Astrocyte (in vitro differentiated cells and primary cell): ENCODE measurements around the gene GPR179. TPM values are rescaled to one million over a fixed set of nuclear protein-coding genes. Genes with fewer than 3 reads are reported as not detected.
A peak's percentile ranks its signal among the peaks of the same experiment; 100 is the strongest.

Experiments
- DNase-seq: peaks from one replicate; pipeline ENCODE4 v3.0.0-alpha.2; 2010; ENCODE audit warnings: low read depth
- FAIRE-seq: peaks from 2 replicates; lab custom pipeline; 2011; peaks lifted over from hg19 to GRCh38; lab: Jason Lieb, UNC
- H2AFZ ChIP-seq: 2 replicates; pipeline ENCODE4 v1.6.0; 2012; ENCODE audit warnings: low read depth, low read length, inconsistent platforms
- H3K27ac ChIP-seq: 2 replicates; pipeline ENCODE4 v1.5.1; 2011; ENCODE audit warnings: low read depth, low read length, inconsistent platforms
- H3K27me3 ChIP-seq: 2 replicates; pipeline ENCODE4 v1.6.0; 2011; ENCODE audit warnings: low read length, inconsistent platforms; ENCODE audit not compliant: insufficient read depth
- H3K36me3 ChIP-seq: 2 replicates; pipeline ENCODE4 v1.5.1; 2011; ENCODE audit warnings: low read length, inconsistent platforms; ENCODE audit not compliant: insufficient read depth
- H3K4me1 ChIP-seq: 2 replicates; pipeline ENCODE4 v1.5.1; 2011; ENCODE audit warnings: low read length, inconsistent platforms; ENCODE audit not compliant: insufficient read depth
- H3K4me2 ChIP-seq: 2 replicates; pipeline ENCODE4 v1.6.0; 2012; ENCODE audit warnings: low read length, inconsistent platforms
- H3K4me3 ChIP-seq: 2 replicates; pipeline ENCODE4 v1.5.1; 2011; ENCODE audit warnings: low read depth, mild to moderate bottlenecking, low read length, inconsistent platforms; ENCODE audit not compliant: insufficient read depth
- H3K79me2 ChIP-seq: 2 replicates; pipeline ENCODE4 v1.6.0; 2012; ENCODE audit warnings: mild to moderate bottlenecking, low read length, inconsistent platforms; ENCODE audit not compliant: insufficient read depth
- H3K9ac ChIP-seq: 2 replicates; pipeline ENCODE4 v1.6.0; 2012; ENCODE audit warnings: mild to moderate bottlenecking, low read length, inconsistent platforms
- H3K9me3 ChIP-seq: 2 replicates; pipeline ENCODE4 v1.5.1; 2012; ENCODE audit warnings: low read depth, mild to moderate bottlenecking, low read length, inconsistent platforms; ENCODE audit not compliant: insufficient read depth
- H4K20me1 ChIP-seq: 2 replicates; pipeline ENCODE4 v1.6.0; 2012; ENCODE audit warnings: low read length, inconsistent platforms; ENCODE audit not compliant: insufficient read depth
- H3K27ac Mint-ChIP-seq: one replicate; pipeline ENCODE4 v1.8.0; 2021; ENCODE audit warnings: mild to moderate bottlenecking, mixed read lengths; ENCODE audit not compliant: unreplicated experiment
- H3K27me3 Mint-ChIP-seq: one replicate; pipeline ENCODE4 v1.8.0; 2021; ENCODE audit warnings: low read depth, mixed read lengths; ENCODE audit not compliant: unreplicated experiment
- H3K36me3 Mint-ChIP-seq: one replicate; pipeline ENCODE4 v1.8.0; 2021; ENCODE audit warnings: low read depth, mixed read lengths; ENCODE audit not compliant: unreplicated experiment
- H3K4me1 Mint-ChIP-seq: one replicate; pipeline ENCODE4 v1.8.0; 2021; ENCODE audit warnings: low read depth, mixed read lengths; ENCODE audit not compliant: unreplicated experiment
- H3K4me3 Mint-ChIP-seq: one replicate; pipeline ENCODE4 v1.8.0; 2021; ENCODE audit warnings: mild to moderate bottlenecking, moderate library complexity, mixed read lengths; ENCODE audit not compliant: unreplicated experiment
- H3K9me3 Mint-ChIP-seq: one replicate; pipeline ENCODE4 v1.8.0; 2021; ENCODE audit warnings: mild to moderate bottlenecking, mixed read lengths; ENCODE audit not compliant: unreplicated experiment
- EZH2 ChIP-seq: IDR thresholded peaks from 2 replicates; pipeline ENCODE4 v1.6.1; 2012; ENCODE audit warnings: mild to moderate bottlenecking, low read length, inconsistent platforms; ENCODE audit not compliant: insufficient read depth
- total RNA-seq: library from RNA; stranded (reverse); gene quantifications from 2 replicates; pipeline ENCODE4 v1.2.1, GENCODE V29; 2021
- TF ChIP-seq, protein P1 (sequence below): IDR thresholded peaks from 2 replicates; pipeline ENCODE4 v1.5.1; 2011; ENCODE audit warnings: low read depth, mild to moderate bottlenecking, inconsistent platforms, low read length, moderate library complexity; ENCODE audit not compliant: insufficient read depth

Gene GPR179
- total RNA-seq, 1 donor from 2014 or later: 0.07 TPM

GRCh38 chr17:38351412-38352222 lies 7.9 kb upstream of the GPR179 start, which contains the start of gene SOCS7:
Gene SOCS7, plus strand, starts transcription at chr17:38351844. Its CDS starts 209 bp downstream, at chr17:38352053.
- no peaks in the 10 kb centered on the region for H3K27me3 ChIP-seq
- peak within 1 kb of the TSS; percentile 91 for H3K4me3 Mint-ChIP-seq
- H3K9me3 ChIP-seq: no peaks in the 10 kb centered on the region
- H3K36me3 ChIP-seq: no peaks in the 10 kb centered on the region
- H2AFZ ChIP-seq: peak within 1 kb of the TSS; percentile 95
- peaks cover 15% of the 10 kb centered on the region for H3K4me1 ChIP-seq
- no peak for FAIRE-seq
- H3K9me3 Mint-ChIP-seq: no peaks in the 10 kb centered on the region
- peak; percentile 84 for DNase-seq
- peaks cover 14% of the 10 kb centered on the region for H3K4me1 Mint-ChIP-seq
- peak within 1 kb of the TSS; percentile 78 for H3K9ac ChIP-seq
- H3K27me3 Mint-ChIP-seq: peaks cover 2% of the 10 kb centered on the region
- no peak for TF ChIP-seq EZH2
- TF ChIP-seq, protein P1, sequence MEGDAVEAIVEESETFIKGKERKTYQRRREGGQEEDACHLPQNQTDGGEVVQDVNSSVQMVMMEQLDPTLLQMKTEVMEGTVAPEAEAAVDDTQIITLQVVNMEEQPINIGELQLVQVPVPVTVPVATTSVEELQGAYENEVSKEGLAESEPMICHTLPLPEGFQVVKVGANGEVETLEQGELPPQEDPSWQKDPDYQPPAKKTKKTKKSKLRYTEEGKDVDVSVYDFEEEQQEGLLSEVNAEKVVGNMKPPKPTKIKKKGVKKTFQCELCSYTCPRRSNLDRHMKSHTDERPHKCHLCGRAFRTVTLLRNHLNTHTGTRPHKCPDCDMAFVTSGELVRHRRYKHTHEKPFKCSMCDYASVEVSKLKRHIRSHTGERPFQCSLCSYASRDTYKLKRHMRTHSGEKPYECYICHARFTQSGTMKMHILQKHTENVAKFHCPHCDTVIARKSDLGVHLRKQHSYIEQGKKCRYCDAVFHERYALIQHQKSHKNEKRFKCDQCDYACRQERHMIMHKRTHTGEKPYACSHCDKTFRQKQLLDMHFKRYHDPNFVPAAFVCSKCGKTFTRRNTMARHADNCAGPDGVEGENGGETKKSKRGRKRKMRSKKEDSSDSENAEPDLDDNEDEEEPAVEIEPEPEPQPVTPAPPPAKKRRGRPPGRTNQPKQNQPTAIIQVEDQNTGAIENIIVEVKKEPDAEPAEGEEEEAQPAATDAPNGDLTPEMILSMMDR: no peak
- H3K4me2 ChIP-seq: peak within 1 kb of the TSS; percentile 96
- H3K4me3 ChIP-seq: peak within 1 kb of the TSS; percentile 82
- H3K36me3 Mint-ChIP-seq: no peaks in the 10 kb centered on the region
- H3K27ac ChIP-seq: peak within 1 kb of the TSS; percentile 80
- peaks cover 45% of the 10 kb centered on the region for H3K79me2 ChIP-seq
- peak within 1 kb of the TSS; percentile 96 for H3K27ac Mint-ChIP-seq
- H4K20me1 ChIP-seq: peaks cover 39% of the 10 kb centered on the region

DNA sequence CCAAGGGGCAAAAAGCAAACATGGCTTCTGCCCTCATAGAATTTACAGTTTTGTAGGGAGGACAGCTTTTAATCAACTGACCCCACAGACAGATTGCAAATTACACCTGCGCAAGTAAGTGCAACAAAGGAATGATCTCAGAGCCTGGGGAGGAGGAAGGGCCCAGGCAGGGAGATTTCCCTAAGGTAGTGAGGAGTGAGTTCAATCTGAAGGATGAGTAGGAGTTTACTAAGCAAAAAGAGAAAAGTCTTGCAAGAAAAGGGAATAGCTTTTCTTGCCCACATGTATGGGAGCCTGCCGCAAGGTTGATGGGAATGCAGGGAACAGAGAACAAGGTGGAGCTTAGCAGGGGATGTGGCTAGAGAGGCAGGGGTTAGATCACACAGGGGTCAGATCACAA lies 6.3 kb upstream of the GPR179 start:
- no peak overlapping the region for H3K4me3 Mint-ChIP-seq
- Histone ChIP-seq H3K9ac (no peak overlapping the region), H3K4me2 (no peak overlapping the region), H2AFZ (no peak overlapping the region), H3K27me3 (no peaks in the 10 kb centered on the region), H3K36me3 (no peaks in the 10 kb centered on the region), H3K9me3 (no peaks in the 10 kb centered on the region), H3K79me2 (peaks cover 30% of the 10 kb centered on the region), H3K4me1 (peaks cover 15% of the 10 kb centered on the region), H3K27ac (no peak overlapping the region), H3K4me3 (no peak overlapping the region), H4K20me1 (peaks cover 24% of the 10 kb centered on the region)
- H3K27me3 Mint-ChIP-seq: peaks cover 2% of the 10 kb centered on the region
- TF ChIP-seq, protein P1: no peak
- no peak for TF ChIP-seq EZH2
- DNase-seq: no peak
- no peaks in the 10 kb centered on the region for H3K36me3 Mint-ChIP-seq
- no peaks in the 10 kb centered on the region for H3K9me3 Mint-ChIP-seq
- FAIRE-seq: no peak
- H3K4me1 Mint-ChIP-seq: peaks cover 14% of the 10 kb centered on the region
- no peak overlapping the region for H3K27ac Mint-ChIP-seq
